ENCODE measurements around the gene FOXP2.

- TF ChIP-seq CTCF (tag by site-specific recombination; IDR thresholded peaks at IDR 0.05) (no peak), PATZ1 (tag by site-specific recombination; IDR thresholded peaks at IDR 0.05) (no peak), ZSCAN5A (tag by site-specific recombination; IDR thresholded peaks at IDR 0.05) (no peak), ZNF433 (tag by site-specific recombination; IDR thresholded peaks at IDR 0.05; ENCODE audit: low read depth) (no peak), SP2 (tag by site-specific recombination; IDR thresholded peaks at IDR 0.05) (no peak)
These were observed 133.7 kb downstream of the FOXP2 start for GRCh38 chr7:114548081-114548980.

All from HEK293 (cell line).